Tibial nerve (tissue), 4 donors: ENCODE data around the gene QARS1. TPM values are rescaled to one million over a fixed set of nuclear protein-coding genes. Genes with fewer than 3 reads are reported as not detected.
A peak's percentile ranks its signal among the peaks of the same experiment; 100 is the strongest.

Source experiments
- DNase-seq, 2 donors: peaks; one replicate each; pipeline ENCODE4 v3.0.0-alpha.2; 2019; ENCODE audit warnings: low spot score in 2 of 2
- H3K27ac ChIP-seq, 4 donors: fragments of 200-600 bp; sonication (generic) in 3 of 4; one replicate each; pipeline ENCODE4 v1.5.1; 2017 to 2019; ENCODE audit warnings: mild to moderate bottlenecking in 1 of 4
- H3K27me3 ChIP-seq, 2 donors: fragments of 200-600 bp; sonication (generic) in 1 of 2; one replicate each; pipeline versions ENCODE4 v1.5.1 to v1.6.0; 2017 to 2019
- H3K36me3 ChIP-seq, 3 donors: fragments of 200-600 bp; sonication (generic); one replicate each; pipeline ENCODE4 v1.5.1; 2018 to 2019
- H3K4me1 ChIP-seq, 4 donors: fragments of 200-600 bp; sonication (generic) in 3 of 4; one replicate each; pipeline ENCODE4 v1.5.1; 2017 to 2019
- H3K4me3 ChIP-seq, 4 donors: fragments of 200-600 bp; sonication (generic) in 3 of 4; one replicate each; pipeline ENCODE4 v1.5.1; 2017 to 2019; ENCODE audit warnings: mild to moderate bottlenecking in 1 of 4, moderate library complexity in 1 of 4
- H3K9me3 ChIP-seq, 4 donors: fragments of 200-600 bp; sonication (generic) in 3 of 4; one replicate each; pipeline ENCODE4 v1.5.1; 2017 to 2019
- CTCF ChIP-seq, 5 experiments: fragments of 200-600 bp in 3 of 5; fragments of 450-650 bp in 2 of 5; sonication (generic) in 3 of 5; IDR thresholded peaks; one replicate each; pipeline ENCODE4 v1.5.1; 2016 to 2019; ENCODE audit warnings: antibody characterized with exemption in 5 of 5, mild to moderate bottlenecking in 3 of 5, moderate library complexity in 2 of 5
- EP300 ChIP-seq, 2 donors: sonication (generic); formaldehyde crosslinking; IDR thresholded peaks; one replicate each; pipeline ENCODE4 v1.6.1; 2017; ENCODE audit warnings: antibody characterized with exemption in 2 of 2, mild to moderate bottlenecking in 1 of 2
- POLR2A ChIP-seq, 2 donors: fragments of 450-650 bp; IDR thresholded peaks; one replicate each; pipeline ENCODE4 v1.6.1; 2017; ENCODE audit warnings: antibody characterized with exemption in 2 of 2, mild to moderate bottlenecking in 2 of 2, moderate library complexity in 2 of 2
- WGBS, 2 donors: methylation state at CpG; one replicate each; pipeline ENCODE4 v1.1.5; 2018; 5-methylcytosine and 5-hydroxymethylcytosine counted together
- total RNA-seq, 4 donors: library from RNA; depleted of rRNA; stranded (reverse); fragments of >200 nt; gene quantifications; one replicate each; pipeline ENCODE4 v1.1.0, GENCODE V29; 2016

Gene QARS1
- total RNA-seq, 4 donors from 2014 or later, result 137 to 227 (median 161) TPM

- 1% methylated on average over 38 to 59 of the region's 70 CpGs for WGBS, 2 donors
- peak in 2 of 5 experiments; percentile 18 to 29 for TF ChIP-seq CTCF (IDR thresholded peaks at IDR 0.05)
- peak; percentile 36 to 62 for TF ChIP-seq POLR2A (IDR thresholded peaks at IDR 0.05)
- TF ChIP-seq EP300 (IDR thresholded peaks at IDR 0.05), result peak; percentile 91 to 93
- H3K36me3 ChIP-seq, result peaks cover 6 to 84% (median 35%) of the 10 kb centered on the region in 3 donors
Observed at GRCh38 chr3:49120438-49121131, 16.0 kb upstream of the QARS1 start, which contains the start of gene USP19. Gene USP19 (minus strand): TSS chr3:49120823. CDS start chr3:49119145, 1,678 bp downstream.

GRCh38 chr3:49120096-49120437 lies 15.5 kb upstream of the QARS1 start:
- no peak for DNase-seq
- TF ChIP-seq CTCF (IDR thresholded peaks at IDR 0.05) (no peak), POLR2A (IDR thresholded peaks at IDR 0.05) (no peak), EP300 (IDR thresholded peaks at IDR 0.05) (no peak)
- Histone ChIP-seq H3K27ac (peak overlapping the region; percentile 75 to 98 (median 94)), H3K4me3 (peak overlapping the region; percentile 82 to 96 (median 92)), H3K36me3 (peaks cover 6 to 84% (median 40%) of the 10 kb centered on the region in 3 donors), H3K9me3 (no peaks in the 10 kb centered on the region), H3K4me1 (peaks cover 2 to 24% (median 14%) of the 10 kb centered on the region in 4 donors), H3K27me3 (no peaks in the 10 kb centered on the region)
- 0% methylated on average over 6 to 9 of the region's 9 CpGs for WGBS, 2 donors

More at GRCh38 chr3:49120438-49121131, 16.0 kb upstream of the QARS1 start, which contains the start of gene USP19:
- Histone ChIP-seq H3K27ac (peak within 1 kb of the TSS; percentile 75 to 98 (median 94)), H3K27me3 (no peaks in the 10 kb centered on the region), H3K4me3 (peak within 1 kb of the TSS; percentile 82 to 96 (median 92)), H3K4me1 (peaks cover 2 to 24% (median 14%) of the 10 kb centered on the region in 4 donors), H3K9me3 (no peaks in the 10 kb centered on the region)
- DNase-seq, result peak; percentile 90 to 92

- H3K36me3 ChIP-seq, result peaks cover 3 to 84% (median 47%) of the 10 kb centered on the region in 3 donors
- peak overlapping the region; percentile 82 to 96 (median 92) for H3K4me3 ChIP-seq
- WGBS, 2 donors, result 41 to 70% methylated on average over 3 of the region's 3 CpGs
Observed at GRCh38 chr3:49119439-49119838, 14.9 kb upstream of the QARS1 start.

GRCh38 chr3:49119036-49119435 lies 14.5 kb upstream of the QARS1 start:
- TF ChIP-seq CTCF (IDR thresholded peaks at IDR 0.05) (no peak), POLR2A (IDR thresholded peaks at IDR 0.05) (no peak), EP300 (IDR thresholded peaks at IDR 0.05) (no peak)
- Histone ChIP-seq H3K36me3 (peaks cover 3 to 84% (median 51%) of the 10 kb centered on the region in 3 donors), H3K9me3 (no peaks in the 10 kb centered on the region), H3K27ac (peak overlapping the region in 2 of 4 donors; percentile 96 to 98), H3K4me3 (peak overlapping the region in 2 of 4 donors; percentile 94 to 96), H3K4me1 (peaks cover 2 to 24% (median 14%) of the 10 kb centered on the region in 4 donors), H3K27me3 (no peaks in the 10 kb centered on the region)
- 42 to 47% methylated on average over 10 of the region's 10 CpGs for WGBS, 2 donors
- no peak for DNase-seq

More at GRCh38 chr3:49119439-49119838, 14.9 kb upstream of the QARS1 start:
- DNase-seq, result no peak
- no peaks in the 10 kb centered on the region for H3K9me3 ChIP-seq
- H3K4me1 ChIP-seq, result peaks cover 2 to 24% (median 14%) of the 10 kb centered on the region in 4 donors
- H3K27me3 ChIP-seq, result no peaks in the 10 kb centered on the region
- TF ChIP-seq EP300 (IDR thresholded peaks at IDR 0.05) (no peak), POLR2A (IDR thresholded peaks at IDR 0.05) (no peak), CTCF (IDR thresholded peaks at IDR 0.05) (no peak)
- peak overlapping the region in 2 of 4 donors; percentile 96 to 98 for H3K27ac ChIP-seq

GRCh38 chr3:49112262-49112661 lies 7.7 kb upstream of the QARS1 start:
- Histone ChIP-seq H3K9me3 (no peaks in the 10 kb centered on the region), H3K36me3 (peaks cover 6 to 100% (median 73%) of the 10 kb centered on the region in 3 donors), H3K27ac (no peak overlapping the region), H3K27me3 (no peaks in the 10 kb centered on the region), H3K4me1 (peaks cover 0 to 7% (median 0%) of the 10 kb centered on the region in 4 donors), H3K4me3 (no peak overlapping the region)
- DNase-seq, result no peak
- 88 to 90% methylated on average over 14 of the region's 14 CpGs for WGBS, 2 donors
- no peak for TF ChIP-seq EP300 (IDR thresholded peaks at IDR 0.05)
- no peak for TF ChIP-seq CTCF (IDR thresholded peaks at IDR 0.05)
- no peak for TF ChIP-seq POLR2A (IDR thresholded peaks at IDR 0.05)
